ENCODE measurements around the gene HBZ. TPM values are rescaled to one million over a fixed set of nuclear protein-coding genes. Genes with fewer than 3 reads are reported as not detected.
"Not testable (repeated sequence)": the region's sequence is repeated elsewhere in the genome, so short reads cannot be mapped to it uniquely, and the experiment has no call there.

HBZ gene
- total and polyA plus RNA-seq, 2 donors (not counting 1 experiment from before 2014, with no cell fraction given) = not detected

DNA sequence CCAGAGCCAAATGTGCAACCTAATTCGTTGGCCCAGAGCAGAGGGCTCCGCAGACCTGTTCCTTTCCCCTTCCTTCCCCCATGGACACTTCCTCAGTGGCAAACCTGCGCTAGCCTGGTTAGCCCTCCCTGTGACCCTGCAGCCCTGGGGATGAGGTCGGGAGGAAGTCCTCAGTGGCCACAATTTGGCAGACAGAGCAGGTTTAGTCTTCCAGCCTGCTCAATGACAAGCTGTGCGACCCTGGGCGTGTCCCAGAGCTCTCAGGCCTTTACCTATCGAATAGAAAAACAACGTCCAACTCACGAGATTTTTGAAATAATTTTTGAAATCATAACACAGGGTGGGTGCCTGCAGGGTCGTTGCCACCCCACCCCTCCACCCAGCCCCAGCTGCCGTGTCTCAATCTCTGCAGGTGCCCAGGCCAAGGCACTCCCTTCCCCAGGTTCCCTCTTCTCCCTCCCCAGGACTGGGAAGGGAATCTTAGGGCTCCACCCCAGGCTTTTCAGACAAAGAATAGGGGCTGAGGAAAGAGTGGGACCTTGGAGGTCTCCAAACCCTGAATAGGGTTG is 14.8 kb downstream of the HBZ start:
- H3K27me3 ChIP-seq (ENCODE audit: control insufficient read depth, insufficient read depth, low read length) = peaks cover 37% of the 10 kb centered on the region

DNA sequence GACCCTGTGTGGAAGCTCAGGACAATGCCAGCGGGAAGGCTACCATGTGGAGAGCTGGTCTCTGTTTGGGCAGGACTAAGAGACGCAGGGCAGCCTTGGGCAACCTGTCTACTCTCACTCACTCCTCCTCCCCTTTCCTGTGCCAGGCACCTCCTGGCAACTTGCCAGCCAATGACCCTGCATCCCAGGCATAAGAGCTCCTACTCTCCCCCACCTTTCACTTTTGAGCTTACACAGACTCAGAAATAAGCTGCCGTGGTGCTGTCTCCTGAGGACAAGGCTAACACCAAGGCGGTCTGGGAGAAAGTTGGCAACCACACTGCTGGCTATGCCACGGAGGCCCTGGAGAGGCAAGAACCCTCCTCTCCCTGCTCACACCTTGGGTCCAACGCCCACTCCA is 16.0 kb downstream of the HBZ start:
- no peak overlapping the region for H3K27ac ChIP-seq (ENCODE audit: insufficient read depth, low read length)
- no peaks in the 10 kb centered on the region for H4K20me1 ChIP-seq (ENCODE audit: control insufficient read depth, extremely low read depth, insufficient read depth, low read length)
- DNase-seq (ENCODE audit: low read depth in 2 of 2) = no peak

More for the DNA sequence above, 14.8 kb downstream of the HBZ start:
- H3K27ac ChIP-seq (ENCODE audit: insufficient read depth, low read length) = no peak overlapping the region
- H3K9ac ChIP-seq (ENCODE audit: insufficient read depth, low read length) = no peak overlapping the region
- no peaks in the 10 kb centered on the region for H3K36me3 ChIP-seq (ENCODE audit: control insufficient read depth, insufficient read depth, low read length)
- H3K4me3 ChIP-seq (replicated peaks in 1 of 4; ENCODE audit: control extremely low read depth in 1 of 4, insufficient read depth in 1 of 4, low read depth in 3 of 4, low read length in 4 of 4) = no peak overlapping the region
- H3K4me1 ChIP-seq (ENCODE audit: control insufficient read depth, extremely low read depth, insufficient read depth, low read length) = no peaks in the 10 kb centered on the region
- H3K79me2 ChIP-seq (ENCODE audit: control insufficient read depth, insufficient read depth, low read length) = no peaks in the 10 kb centered on the region
- H3K4me2 ChIP-seq (ENCODE audit: extremely low read depth, insufficient read depth, low read length) = no peak overlapping the region
- no peak for DNase-seq (ENCODE audit: low read depth in 2 of 2)
- H2AFZ ChIP-seq (ENCODE audit: low read length) = no peak overlapping the region
- no peaks in the 10 kb centered on the region for H3K9me3 ChIP-seq (ENCODE audit: control insufficient read depth, insufficient read depth, low read depth, low read length)
- TF ChIP-seq, protein P1, sequence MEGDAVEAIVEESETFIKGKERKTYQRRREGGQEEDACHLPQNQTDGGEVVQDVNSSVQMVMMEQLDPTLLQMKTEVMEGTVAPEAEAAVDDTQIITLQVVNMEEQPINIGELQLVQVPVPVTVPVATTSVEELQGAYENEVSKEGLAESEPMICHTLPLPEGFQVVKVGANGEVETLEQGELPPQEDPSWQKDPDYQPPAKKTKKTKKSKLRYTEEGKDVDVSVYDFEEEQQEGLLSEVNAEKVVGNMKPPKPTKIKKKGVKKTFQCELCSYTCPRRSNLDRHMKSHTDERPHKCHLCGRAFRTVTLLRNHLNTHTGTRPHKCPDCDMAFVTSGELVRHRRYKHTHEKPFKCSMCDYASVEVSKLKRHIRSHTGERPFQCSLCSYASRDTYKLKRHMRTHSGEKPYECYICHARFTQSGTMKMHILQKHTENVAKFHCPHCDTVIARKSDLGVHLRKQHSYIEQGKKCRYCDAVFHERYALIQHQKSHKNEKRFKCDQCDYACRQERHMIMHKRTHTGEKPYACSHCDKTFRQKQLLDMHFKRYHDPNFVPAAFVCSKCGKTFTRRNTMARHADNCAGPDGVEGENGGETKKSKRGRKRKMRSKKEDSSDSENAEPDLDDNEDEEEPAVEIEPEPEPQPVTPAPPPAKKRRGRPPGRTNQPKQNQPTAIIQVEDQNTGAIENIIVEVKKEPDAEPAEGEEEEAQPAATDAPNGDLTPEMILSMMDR (conservative IDR thresholded peaks at IDR 0.05 in 1 of 2, IDR thresholded peaks at IDR 0.05 in 1 of 2; ENCODE audit: low read depth in 1 of 2, low read length in 2 of 2) = no peak
- no peak for TF ChIP-seq EZH2 (IDR thresholded peaks at IDR 0.05; ENCODE audit: low read length, missing control alignments)
- H4K20me1 ChIP-seq (ENCODE audit: control insufficient read depth, extremely low read depth, insufficient read depth, low read length) = no peaks in the 10 kb centered on the region

DNA sequence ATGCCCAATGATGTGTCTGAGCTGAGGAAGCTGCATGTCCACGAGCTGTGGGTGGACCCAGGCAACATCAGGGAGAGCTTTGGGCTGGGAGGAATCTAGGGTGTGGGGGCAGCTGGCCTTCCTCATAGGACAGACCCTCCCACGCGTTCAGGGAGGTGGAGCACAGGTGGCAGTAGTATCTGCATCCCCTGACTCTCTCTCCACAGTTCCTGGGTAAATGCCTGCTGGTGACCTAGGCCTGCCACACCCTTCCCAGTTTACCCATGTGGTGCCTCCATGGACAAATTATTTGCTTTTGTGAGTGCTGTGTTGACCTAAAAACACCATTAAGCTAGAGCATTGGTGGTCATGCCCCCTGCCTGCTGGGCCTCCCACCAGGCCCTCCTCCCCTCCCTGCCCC is 16.6 kb downstream of the HBZ start:
- H3K27me3 ChIP-seq (ENCODE audit: control insufficient read depth, insufficient read depth, low read length) = peaks cover 37% of the 10 kb centered on the region
- no peak for DNase-seq (ENCODE audit: low read depth in 2 of 2)

More for the DNA sequence above, 16.0 kb downstream of the HBZ start:
- Histone ChIP-seq H3K36me3 (ENCODE audit: control insufficient read depth, insufficient read depth, low read length) (no peaks in the 10 kb centered on the region), H3K9ac (ENCODE audit: insufficient read depth, low read length) (no peak overlapping the region), H3K4me3 (replicated peaks in 1 of 4; ENCODE audit: control extremely low read depth in 1 of 4, insufficient read depth in 1 of 4, low read depth in 3 of 4, low read length in 4 of 4) (no peak overlapping the region), H3K27me3 (ENCODE audit: control insufficient read depth, insufficient read depth, low read length) (peaks cover 37% of the 10 kb centered on the region), H3K4me2 (ENCODE audit: extremely low read depth, insufficient read depth, low read length) (no peak overlapping the region), H3K4me1 (ENCODE audit: control insufficient read depth, extremely low read depth, insufficient read depth, low read length) (no peaks in the 10 kb centered on the region), H3K79me2 (ENCODE audit: control insufficient read depth, insufficient read depth, low read length) (no peaks in the 10 kb centered on the region), H3K9me3 (ENCODE audit: control insufficient read depth, insufficient read depth, low read depth, low read length) (no peaks in the 10 kb centered on the region), H2AFZ (ENCODE audit: low read length) (no peak overlapping the region)
- peak; percentile 9 for TF ChIP-seq EZH2 (IDR thresholded peaks at IDR 0.05; ENCODE audit: low read length, missing control alignments)
- TF ChIP-seq, protein P1 (conservative IDR thresholded peaks at IDR 0.05 in 1 of 2, IDR thresholded peaks at IDR 0.05 in 1 of 2; ENCODE audit: low read depth in 1 of 2, low read length in 2 of 2) = no peak

DNA sequence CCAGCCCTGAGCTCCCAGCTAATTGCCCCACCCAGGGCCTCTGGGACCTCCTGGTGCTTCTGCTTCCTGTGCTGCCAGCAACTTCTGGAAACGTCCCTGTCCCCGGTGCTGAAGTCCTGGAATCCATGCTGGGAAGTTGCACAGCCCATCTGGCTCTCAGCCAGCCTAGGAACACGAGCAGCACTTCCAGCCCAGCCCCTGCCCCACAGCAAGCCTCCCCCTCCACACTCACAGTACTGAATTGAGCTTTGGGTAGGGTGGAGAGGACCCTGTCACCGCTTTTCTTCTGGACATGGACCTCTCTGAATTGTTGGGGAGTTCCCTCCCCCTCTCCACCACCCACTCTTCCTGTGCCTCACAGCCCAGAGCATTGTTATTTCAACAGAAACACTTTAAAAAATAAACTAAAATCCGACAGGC is 17.7 kb downstream of the HBZ start:
- not testable (repeated sequence) for H3K27ac ChIP-seq (ENCODE audit: insufficient read depth, low read length); H3K4me1 ChIP-seq (ENCODE audit: control insufficient read depth, extremely low read depth, insufficient read depth, low read length); H3K4me3 ChIP-seq (replicated peaks in 1 of 4; ENCODE audit: control extremely low read depth in 1 of 4, insufficient read depth in 1 of 4, low read depth in 3 of 4, low read length in 4 of 4); H3K79me2 ChIP-seq (ENCODE audit: control insufficient read depth, insufficient read depth, low read length); H3K4me2 ChIP-seq (ENCODE audit: extremely low read depth, insufficient read depth, low read length); H4K20me1 ChIP-seq (ENCODE audit: control insufficient read depth, extremely low read depth, insufficient read depth, low read length); H3K9me3 ChIP-seq (ENCODE audit: control insufficient read depth, insufficient read depth, low read depth, low read length); H3K9ac ChIP-seq (ENCODE audit: insufficient read depth, low read length); H3K36me3 ChIP-seq (ENCODE audit: control insufficient read depth, insufficient read depth, low read length); H2AFZ ChIP-seq (ENCODE audit: low read length)
- peaks cover 41% of the 10 kb centered on the region for H3K27me3 ChIP-seq (ENCODE audit: control insufficient read depth, insufficient read depth, low read length)
- peak in 1 of 2 donors; percentile 21 for DNase-seq (ENCODE audit: low read depth in 2 of 2)

More for the DNA sequence above, 16.6 kb downstream of the HBZ start:
- Histone ChIP-seq H3K79me2 (ENCODE audit: control insufficient read depth, insufficient read depth, low read length) (no peaks in the 10 kb centered on the region), H3K36me3 (ENCODE audit: control insufficient read depth, insufficient read depth, low read length) (no peaks in the 10 kb centered on the region), H2AFZ (ENCODE audit: low read length) (no peak overlapping the region), H3K27ac (ENCODE audit: insufficient read depth, low read length) (no peak overlapping the region), H3K4me2 (ENCODE audit: extremely low read depth, insufficient read depth, low read length) (no peak overlapping the region), H3K9ac (ENCODE audit: insufficient read depth, low read length) (no peak overlapping the region), H3K9me3 (ENCODE audit: control insufficient read depth, insufficient read depth, low read depth, low read length) (no peaks in the 10 kb centered on the region), H4K20me1 (ENCODE audit: control insufficient read depth, extremely low read depth, insufficient read depth, low read length) (no peaks in the 10 kb centered on the region), H3K4me1 (ENCODE audit: control insufficient read depth, extremely low read depth, insufficient read depth, low read length) (no peaks in the 10 kb centered on the region), H3K4me3 (replicated peaks in 1 of 4; ENCODE audit: control extremely low read depth in 1 of 4, insufficient read depth in 1 of 4, low read depth in 3 of 4, low read length in 4 of 4) (no peak overlapping the region)
- no peak for TF ChIP-seq EZH2 (IDR thresholded peaks at IDR 0.05; ENCODE audit: low read length, missing control alignments)
- TF ChIP-seq, protein P1 (conservative IDR thresholded peaks at IDR 0.05 in 1 of 2, IDR thresholded peaks at IDR 0.05 in 1 of 2; ENCODE audit: low read depth in 1 of 2, low read length in 2 of 2) = no peak
